Colonic mucosa (tissue), 4 donors: Measurements from ENCODE around the gene LRIG1. TPM values are rescaled to one million over a fixed set of nuclear protein-coding genes. Genes with fewer than 3 reads are reported as not detected.
A peak's percentile ranks its signal among the peaks of the same experiment; 100 is the strongest.

Experiments used
- DNase-seq: peaks from one replicate; pipeline ENCODE4 v3.0.0-alpha.2; 2020
- H3K27ac ChIP-seq: fragments of 200-600 bp; one replicate; pipeline ENCODE4 v1.8.0; 2021
- H3K27me3 ChIP-seq: fragments of 200-600 bp; one replicate; pipeline ENCODE4 v1.8.0; 2021
- H3K36me3 ChIP-seq: fragments of 200-600 bp; one replicate; pipeline ENCODE4 v1.8.0; 2021
- H3K4me1 ChIP-seq: fragments of 200-600 bp; one replicate; pipeline ENCODE4 v1.8.0; 2021; ENCODE audit warnings: mild to moderate bottlenecking
- H3K4me3 ChIP-seq: fragments of 200-600 bp; one replicate; pipeline ENCODE4 v1.8.0; 2021
- H3K9ac ChIP-seq, 2 donors: one replicate each; pipeline ENCODE4 v1.7.0; 2013; ENCODE audit warnings: control low read depth in 2 of 2, low read depth in 2 of 2, low read length in 2 of 2
- H3K9me3 ChIP-seq: fragments of 200-600 bp; one replicate; pipeline ENCODE4 v1.8.0; 2021
- CTCF ChIP-seq: fragments of 200-600 bp; IDR thresholded peaks from one replicate; pipeline ENCODE4 v1.8.0; 2022; ENCODE audit warnings: antibody characterized with exemption, mild to moderate bottlenecking
- intact Hi-C: fragments of 100-400 bp; cut with DNase I; formaldehyde crosslinking; loops from one replicate; pipeline ENCODE4 v1.14.1; 2022
- total RNA-seq, 2 donors: library from RNA; stranded (reverse); fragmentation: NEBNext Ultra II Directional in 1 of 2; extraction: Animal tissue kit (Norgen Biotek cat#: 25700) in 1 of 2; gene quantifications; one replicate each; pipeline ENCODE4 v1.2.1, GENCODE V29; 2021
- donor health status: healthy.
- donor health status: DM: no; HTN: no; CAD: no.
- donor health status: DM: no; HTN: no; CAD: no.

Gene LRIG1
- total RNA-seq, 2 donors from 2014 or later, result 43.9 to 57.5 TPM

DNA sequence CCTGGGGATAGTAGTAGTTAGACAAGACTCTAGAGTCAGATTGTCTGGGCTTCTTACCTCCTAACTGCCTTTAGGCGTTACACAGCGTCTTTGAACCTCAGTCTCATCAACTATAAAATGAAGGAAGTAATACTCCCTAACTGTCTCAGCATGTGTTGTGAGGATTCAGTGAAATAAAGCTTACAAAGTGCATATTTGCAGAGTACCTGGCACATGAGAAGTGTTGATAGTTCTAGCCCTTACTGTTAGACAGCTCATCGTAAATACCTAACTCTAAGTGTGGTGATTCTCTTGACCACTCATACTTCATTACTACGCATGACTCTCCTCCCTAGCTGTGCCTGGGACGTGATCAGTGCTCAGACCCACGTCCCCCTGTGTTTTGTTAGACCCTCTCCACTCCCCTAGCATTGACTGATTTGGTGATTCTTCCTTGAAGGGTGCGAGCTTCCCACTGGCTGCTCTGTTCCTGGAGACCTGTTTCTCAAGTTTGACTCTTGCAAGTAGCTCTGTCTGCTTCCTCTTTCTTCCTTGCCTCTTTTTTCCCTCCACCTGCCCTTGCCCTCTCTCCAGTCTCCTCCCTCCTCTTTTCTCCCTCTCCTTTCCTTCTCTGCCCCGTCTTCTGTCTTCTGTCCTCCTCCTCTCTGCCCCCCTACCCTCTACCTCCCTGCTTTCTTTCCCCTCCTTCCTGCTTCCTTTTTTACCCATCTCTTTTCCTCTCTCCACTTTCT lies 155.8 kb downstream of the LRIG1 start:
- no peak overlapping the region for H3K4me3 ChIP-seq
- intact Hi-C loops, result no loop called here
- H3K36me3 ChIP-seq, result no peaks in the 10 kb centered on the region
- H3K27me3 ChIP-seq, result no peaks in the 10 kb centered on the region
- H3K9me3 ChIP-seq, result no peaks in the 10 kb centered on the region
- peak overlapping the region; percentile 24 for H3K27ac ChIP-seq
- peak; percentile 34 for DNase-seq
- H3K4me1 ChIP-seq, result no peaks in the 10 kb centered on the region
- TF ChIP-seq CTCF, result no peak
- no peak overlapping the region for H3K9ac ChIP-seq

DNA sequence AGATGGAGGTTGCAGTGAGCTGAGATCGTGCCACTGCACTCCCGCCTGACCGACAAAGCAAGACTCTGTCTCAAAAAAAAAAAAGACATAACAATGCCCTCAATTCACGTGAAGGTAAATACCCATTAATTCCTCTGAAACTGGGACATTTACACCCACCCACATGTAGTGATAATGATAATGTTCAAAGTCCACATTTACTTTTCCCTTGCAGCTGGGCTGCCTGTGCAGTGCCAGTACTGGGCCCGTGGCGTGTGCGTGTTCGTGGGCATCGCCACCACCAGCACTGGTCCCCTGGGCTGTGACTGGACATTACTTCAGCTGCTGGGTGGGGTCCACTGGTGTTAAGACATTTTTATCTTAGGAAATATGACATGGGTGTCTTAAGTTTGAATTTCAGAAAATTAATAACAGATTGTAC lies 156.4 kb downstream of the LRIG1 start:
- no peak overlapping the region for H3K9ac ChIP-seq
- peak; percentile 36 for DNase-seq
- peak overlapping the region; percentile 24 for H3K27ac ChIP-seq
- no peak overlapping the region for H3K4me3 ChIP-seq
- intact Hi-C loops, result no loop called here
- H3K9me3 ChIP-seq, result no peaks in the 10 kb centered on the region
- no peaks in the 10 kb centered on the region for H3K27me3 ChIP-seq
- no peak for TF ChIP-seq CTCF
- H3K4me1 ChIP-seq, result no peaks in the 10 kb centered on the region
- H3K36me3 ChIP-seq, result no peaks in the 10 kb centered on the region

DNA sequence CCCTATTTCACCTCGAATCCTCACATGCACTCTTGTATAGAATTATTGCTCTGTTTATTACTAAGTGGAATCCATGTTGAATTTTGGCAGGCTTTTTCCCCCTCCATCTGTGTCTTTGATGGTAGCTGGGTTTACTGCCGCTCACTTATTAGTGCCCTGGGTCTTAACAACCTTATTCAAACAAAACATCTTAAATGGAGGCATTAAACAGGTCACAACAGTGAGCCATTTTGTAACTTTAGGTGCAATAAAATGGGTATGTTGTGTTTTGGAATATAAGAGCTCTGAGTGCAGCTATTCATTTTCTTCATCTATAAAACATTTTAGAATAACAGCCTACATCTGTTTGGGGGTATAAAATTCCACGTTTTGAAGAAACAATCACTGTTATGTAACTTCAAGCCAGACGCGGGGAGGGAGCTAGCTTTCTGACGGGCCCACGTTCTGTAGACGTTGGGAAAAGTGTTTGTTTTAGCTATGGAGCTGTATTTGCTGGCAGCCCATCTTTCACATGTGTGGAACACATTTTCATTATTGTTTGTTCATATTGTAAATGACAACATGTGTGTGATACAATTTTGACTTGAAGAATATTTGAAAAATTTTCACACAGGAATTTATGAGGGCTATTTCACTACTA lies 158.0 kb downstream of the LRIG1 start:
- no peak for DNase-seq
- H3K4me1 ChIP-seq, result no peaks in the 10 kb centered on the region
- no peak overlapping the region for H3K27ac ChIP-seq
- no peak overlapping the region for H3K4me3 ChIP-seq
- no peaks in the 10 kb centered on the region for H3K36me3 ChIP-seq
- no peak for TF ChIP-seq CTCF
- H3K9ac ChIP-seq, result no peak overlapping the region
- H3K9me3 ChIP-seq, result no peaks in the 10 kb centered on the region
- no peaks in the 10 kb centered on the region for H3K27me3 ChIP-seq
- intact Hi-C loops, result no loop called here

DNA sequence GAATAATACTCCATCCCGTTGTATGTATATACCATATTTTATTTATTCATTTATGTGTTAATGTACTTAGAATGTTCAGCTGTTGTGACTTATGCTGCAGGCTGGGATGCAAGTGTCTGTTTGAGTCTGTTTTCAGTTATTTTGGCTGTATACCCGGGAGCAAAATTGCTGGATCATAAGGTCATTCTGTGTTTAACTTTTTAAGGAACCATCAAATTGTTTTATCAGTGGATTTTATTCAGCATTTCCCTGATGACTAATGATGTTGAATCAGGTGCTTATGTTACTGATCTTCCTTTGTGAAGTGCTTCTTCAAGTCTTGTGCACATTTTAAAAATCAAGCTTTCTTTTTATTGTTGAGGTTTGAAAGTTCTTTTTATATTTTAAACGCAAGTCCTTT lies 161.9 kb downstream of the LRIG1 start:
- H3K27ac ChIP-seq, result no peak overlapping the region
- no peaks in the 10 kb centered on the region for H3K9me3 ChIP-seq
- no peak for DNase-seq
- H3K9ac ChIP-seq, result no peak overlapping the region
- no peak for TF ChIP-seq CTCF
- no peaks in the 10 kb centered on the region for H3K27me3 ChIP-seq
- intact Hi-C loops, result no loop called here
- no peaks in the 10 kb centered on the region for H3K4me1 ChIP-seq
- H3K4me3 ChIP-seq, result no peak overlapping the region
- no peaks in the 10 kb centered on the region for H3K36me3 ChIP-seq

DNA sequence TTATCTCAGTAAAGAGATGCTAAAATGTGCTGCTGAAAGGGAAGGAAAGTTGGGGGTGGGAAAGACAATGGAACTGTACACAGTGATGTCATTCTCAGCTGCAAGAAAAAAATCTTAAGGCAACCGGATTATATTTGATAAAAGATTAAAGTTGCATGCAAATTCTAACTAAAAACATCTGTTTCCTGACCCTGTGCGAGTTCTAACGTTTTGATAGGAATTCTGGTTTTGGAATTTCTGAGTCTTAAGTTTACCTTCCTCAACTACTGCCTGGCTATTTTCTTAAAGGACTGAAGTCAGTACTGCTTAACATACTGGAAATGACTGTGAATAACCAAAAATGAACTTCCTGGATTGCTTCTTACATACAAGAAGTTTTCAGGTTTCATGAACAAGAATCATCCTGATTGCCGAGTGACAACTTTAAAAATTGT lies 164.5 kb downstream of the LRIG1 start:
- Histone ChIP-seq H3K9ac (no peak overlapping the region), H3K27ac (no peak overlapping the region), H3K36me3 (no peaks in the 10 kb centered on the region), H3K9me3 (no peaks in the 10 kb centered on the region), H3K4me1 (no peaks in the 10 kb centered on the region), H3K27me3 (no peaks in the 10 kb centered on the region), H3K4me3 (no peak overlapping the region)
- DNase-seq, result no peak
- intact Hi-C loops, result no loop called here
- TF ChIP-seq CTCF, result no peak
